NCI-H1694 treated with DMSO at 0.1 percent for 48 hours (cell line): ENCODE measurements around the gene OLAH.
"Not testable (repeated sequence)": the region's sequence is repeated elsewhere in the genome, so short reads cannot be mapped to it uniquely, and the experiment has no call there.

ENCODE experiments used
- DNase-seq: peaks from one replicate; lab custom pipeline; 2025; lab: John Stamatoyannopoulos, UW

The OLAH gene

DNA sequence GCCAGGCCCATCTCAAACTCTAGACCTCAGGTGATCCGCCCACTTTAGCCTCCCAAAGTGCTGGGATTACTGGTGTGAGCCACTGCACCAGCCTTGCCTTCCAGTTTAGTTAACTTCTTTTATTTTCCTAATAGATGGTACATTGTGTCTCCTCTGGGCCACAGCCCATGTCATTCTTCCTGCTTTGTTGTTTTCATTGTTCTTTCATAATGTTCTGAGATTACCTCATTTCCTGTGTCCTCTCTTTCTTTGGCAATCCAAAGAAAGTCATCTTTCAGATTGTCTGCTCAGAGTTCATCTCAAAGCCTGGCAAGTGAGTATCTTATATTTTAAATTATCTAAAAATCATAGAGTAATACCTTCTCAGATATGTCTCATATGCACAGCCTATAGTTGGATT, at the start of gene OLAH:
Gene OLAH (plus strand): TSS at position 270 of the 400 bp plus-strand sequence. CDS start 3,346 bp downstream, outside the sequence.
- no peak for DNase-seq

DNA sequence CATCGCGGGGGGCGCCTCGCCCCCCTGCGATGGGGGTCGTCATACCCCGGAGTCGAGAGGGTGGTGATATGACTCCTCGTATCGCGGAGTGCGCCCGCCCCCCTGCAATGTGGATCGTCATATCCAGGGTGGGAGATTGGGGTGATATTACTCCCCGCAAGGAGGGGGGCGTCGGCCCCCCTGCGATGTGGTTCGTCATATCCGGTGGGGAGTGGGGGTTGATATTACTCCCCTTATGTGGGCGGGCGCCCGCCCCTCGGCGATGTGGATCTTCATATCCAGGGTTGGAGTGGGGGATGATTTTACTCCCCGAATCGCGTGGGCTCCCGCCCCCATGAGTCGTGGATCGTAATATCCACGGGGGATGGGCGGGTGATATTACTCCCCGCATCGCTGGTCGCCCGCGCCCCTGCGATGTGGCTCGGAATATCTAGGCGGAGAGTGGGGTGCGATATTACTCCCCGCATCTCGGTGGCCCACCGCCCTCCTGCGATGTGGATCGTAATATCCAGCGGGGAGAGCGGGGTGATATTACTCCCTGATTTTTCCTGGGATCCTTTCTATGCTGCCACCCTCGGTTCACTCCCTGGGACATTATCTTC, 47.7 kb upstream of the OLAH start:
- no peak for DNase-seq

DNA sequence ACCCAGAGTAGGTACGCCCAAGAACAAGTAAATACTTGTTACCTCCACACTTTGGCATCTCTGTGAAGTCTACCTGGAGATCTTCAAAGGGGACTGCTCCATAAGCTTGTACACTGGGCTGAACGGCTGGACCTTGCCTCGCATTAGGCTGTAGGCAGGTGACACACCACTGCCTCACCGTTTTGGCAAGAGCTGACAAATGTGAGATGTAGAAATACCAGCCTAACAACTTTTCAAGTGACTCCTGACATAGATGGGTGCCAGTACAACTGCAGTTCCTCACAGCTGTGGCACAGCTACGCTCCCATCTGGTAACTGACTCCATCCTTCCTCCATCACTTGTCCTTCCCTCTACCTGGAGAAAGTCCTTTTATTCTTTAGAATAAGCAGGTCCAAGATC, 30.2 kb upstream of the OLAH start:
- not testable (repeated sequence) for DNase-seq

DNA sequence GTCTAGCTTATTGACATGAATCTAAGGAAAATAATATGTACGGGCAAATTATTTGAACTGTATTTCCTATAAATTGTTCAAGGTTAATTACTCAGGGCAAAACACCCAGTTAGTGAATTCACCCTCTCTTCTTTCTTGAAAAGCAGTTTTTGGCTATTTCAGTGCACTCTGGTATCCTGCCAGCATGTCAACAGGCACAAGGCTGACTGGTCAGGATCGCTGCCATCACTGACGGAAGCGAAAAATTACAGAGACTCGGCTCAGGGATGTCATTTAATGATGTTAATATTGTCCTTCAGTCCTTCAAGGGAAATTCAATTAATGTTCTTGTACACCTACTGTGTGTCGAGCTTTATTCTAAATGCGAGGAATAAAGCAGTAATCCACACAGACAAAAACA, 28.3 kb upstream of the OLAH start:
- DNase-seq = no peak

DNA sequence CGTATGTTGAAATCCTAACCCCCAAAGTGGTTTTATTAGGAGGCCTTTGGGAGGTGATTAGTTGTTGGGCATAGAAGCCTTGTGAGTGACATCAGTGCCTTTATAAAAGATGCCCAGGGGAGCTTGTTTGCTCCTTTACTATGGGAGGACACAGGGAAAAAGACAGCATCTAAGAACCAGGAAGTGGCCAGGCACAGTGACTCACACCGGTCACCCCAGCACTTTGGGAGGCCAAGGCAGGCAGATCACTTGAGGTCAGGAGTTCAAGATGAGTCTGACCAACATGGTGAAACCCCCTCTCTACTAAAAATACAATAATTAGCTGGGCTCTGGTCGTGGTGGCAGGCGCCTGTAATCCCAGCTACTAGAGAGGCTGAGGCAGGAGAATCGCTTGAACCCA, 22.8 kb upstream of the OLAH start:
- not testable (repeated sequence) for DNase-seq

DNA sequence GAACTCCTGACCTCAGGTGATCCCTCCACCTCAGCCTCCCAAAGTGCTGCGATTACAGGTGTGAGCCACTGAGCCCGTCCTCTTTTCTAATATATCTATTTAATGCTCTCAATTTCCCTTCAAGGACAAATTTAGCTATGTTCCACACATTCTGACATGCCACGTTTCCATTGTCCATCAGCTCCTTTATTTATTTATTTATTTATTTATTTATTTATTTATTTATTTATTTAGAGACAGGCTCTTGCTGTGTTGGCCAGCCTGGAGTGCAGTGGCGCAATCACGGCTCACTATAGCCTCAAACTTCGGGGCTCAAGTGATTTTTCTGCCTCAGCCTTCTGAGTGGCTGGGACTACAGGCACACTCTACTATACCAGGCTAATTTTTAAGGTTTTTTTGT, 20.7 kb upstream of the OLAH start:
- not testable (repeated sequence) for DNase-seq

DNA sequence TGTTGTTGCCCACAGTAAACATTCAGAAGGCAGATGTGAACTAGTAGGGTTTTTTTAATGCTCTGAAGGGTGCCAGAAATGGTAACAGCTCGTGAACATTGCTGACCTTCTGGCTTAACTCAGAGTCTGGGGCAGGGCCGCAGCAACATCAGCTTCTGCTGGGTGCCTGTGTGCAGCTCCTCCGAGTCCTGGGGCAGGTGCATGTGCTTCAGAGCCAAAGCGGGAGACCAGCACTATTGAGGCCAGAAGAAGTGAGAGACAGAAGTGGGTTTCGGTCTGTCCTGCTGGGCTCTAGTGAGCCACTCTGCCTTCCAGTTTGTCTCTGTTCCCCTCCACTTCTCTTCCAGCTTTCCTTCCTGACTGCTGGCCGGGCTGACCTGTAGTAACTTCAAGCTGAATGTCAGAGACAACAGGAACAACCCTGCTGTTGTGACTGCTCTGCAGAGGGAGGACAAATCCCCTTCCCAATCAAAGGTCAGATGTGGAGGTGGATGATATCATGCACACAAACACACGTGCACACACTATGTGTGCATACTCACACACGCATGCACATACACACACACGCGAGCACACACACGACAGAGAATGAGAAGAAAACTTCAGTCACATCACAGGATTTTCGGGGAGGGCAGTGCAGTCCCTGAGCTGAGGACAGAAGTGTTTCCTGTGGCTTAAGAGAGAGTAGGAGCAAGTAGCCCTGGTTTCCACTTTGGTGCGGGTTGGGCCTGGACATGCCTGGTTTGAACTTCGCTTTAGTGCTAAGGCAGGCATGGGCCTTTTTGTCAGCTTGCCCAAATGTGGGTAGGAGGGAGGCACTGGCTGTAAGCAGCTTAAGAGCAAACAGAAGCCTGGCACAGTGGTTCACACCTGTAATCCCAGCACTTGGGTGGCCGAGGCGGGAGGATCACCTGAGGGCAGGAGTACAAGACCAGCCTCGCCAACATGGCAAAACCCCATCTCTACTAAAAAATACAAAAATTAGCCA, 19.4 kb upstream of the OLAH start:
- DNase-seq = not testable (repeated sequence)

DNA sequence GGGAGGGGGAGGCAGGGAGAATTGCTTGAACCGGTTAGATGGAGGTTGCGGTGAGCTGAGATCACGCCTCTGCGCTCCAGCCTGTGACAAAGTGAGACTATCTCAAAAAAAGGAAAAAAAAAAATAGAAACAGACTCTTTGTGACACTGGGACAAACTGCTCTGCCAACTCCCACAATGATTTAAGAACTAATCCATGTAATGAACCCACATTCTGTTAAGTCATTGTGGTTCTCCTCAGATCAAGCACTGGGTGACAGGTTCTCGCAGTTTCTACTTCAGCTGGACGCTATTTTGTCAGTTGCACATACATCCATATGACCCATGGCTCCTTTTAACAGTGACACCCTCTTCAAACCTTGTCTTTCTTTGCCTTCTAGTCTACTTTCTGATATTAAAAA, 18.7 kb upstream of the OLAH start:
- DNase-seq = not testable (repeated sequence)

DNA sequence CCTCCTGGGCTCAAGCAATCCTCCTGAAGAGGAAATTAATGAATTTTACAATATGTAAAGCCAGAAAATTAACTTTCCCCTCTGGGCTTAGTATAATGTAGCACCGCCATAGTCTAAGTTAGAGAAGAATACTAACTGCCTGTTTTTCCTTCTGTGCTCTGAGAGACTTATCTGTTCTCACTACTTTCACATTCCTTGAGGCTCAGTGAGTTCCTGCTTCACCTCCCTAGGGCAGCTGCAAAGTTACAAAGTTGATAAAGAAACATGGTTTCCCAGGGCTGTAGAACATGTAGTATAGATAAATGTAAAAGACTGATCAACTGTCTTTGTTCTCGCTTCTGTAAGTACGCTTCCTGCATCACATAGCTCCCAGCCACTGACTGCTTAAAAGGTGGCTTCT, 16.0 kb upstream of the OLAH start:
- DNase-seq = no peak

DNA sequence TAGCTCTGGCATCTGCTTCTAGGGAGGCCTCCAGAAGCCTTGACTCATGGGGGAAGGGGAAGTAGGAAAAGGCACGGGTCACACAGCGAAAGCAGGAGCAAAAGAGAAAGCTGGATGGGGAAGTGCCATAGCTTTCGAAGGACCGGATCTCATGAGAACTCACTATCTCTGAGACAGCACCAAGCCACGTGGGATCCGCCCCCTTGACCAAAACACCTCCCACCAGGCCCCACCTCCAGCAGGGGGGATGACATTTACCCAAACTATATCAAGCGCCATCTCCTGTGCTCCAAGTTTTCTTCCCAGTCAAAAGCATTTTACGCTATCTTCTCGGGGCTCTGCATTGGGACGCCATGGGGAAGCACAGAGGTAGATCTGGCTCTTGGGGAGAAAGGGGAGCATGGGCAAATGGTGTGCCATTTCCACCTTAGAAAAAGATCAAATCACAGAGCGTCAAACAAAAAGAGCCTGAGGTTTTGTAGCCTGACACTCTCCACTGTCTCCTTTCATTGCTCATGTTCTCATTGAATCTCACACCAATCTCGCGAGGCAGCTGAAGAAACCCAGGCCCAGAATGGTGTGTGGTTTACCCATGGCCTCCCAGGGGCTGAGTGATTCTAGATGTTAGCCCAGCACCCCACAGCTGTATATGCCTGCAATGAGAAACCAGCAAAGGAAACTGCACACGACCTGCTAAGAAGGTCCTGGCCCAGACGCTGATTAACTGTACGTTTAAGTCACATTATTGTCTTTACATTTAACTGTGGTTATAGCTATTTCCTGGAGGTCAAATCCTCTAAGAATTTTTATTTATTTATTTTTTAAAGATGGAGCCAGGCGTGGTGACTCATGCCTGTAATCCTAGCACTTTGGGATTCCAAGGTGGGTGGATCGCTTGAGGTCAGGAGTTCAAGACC, 8.1 kb upstream of the OLAH start:
- DNase-seq = no peak

DNA sequence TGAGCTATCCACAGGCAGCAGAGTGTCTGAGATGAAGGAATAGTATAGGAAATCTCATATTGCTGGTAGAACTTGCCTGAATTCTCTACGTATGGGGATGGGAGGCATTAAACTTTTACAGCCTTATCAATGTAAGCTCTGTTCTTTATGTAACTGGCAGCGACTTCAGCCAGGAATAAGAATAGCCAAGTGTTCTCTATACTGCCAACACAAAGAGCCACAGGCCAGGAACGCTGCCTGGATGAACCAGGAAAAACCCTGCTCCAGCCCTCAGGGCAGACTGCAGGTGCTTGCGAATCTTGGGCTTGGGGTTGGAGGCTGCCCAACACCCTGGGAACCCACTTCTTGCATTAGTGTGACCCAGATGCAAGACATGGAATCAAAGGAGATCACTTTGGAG, 6.1 kb upstream of the OLAH start:
- no peak for DNase-seq

DNA sequence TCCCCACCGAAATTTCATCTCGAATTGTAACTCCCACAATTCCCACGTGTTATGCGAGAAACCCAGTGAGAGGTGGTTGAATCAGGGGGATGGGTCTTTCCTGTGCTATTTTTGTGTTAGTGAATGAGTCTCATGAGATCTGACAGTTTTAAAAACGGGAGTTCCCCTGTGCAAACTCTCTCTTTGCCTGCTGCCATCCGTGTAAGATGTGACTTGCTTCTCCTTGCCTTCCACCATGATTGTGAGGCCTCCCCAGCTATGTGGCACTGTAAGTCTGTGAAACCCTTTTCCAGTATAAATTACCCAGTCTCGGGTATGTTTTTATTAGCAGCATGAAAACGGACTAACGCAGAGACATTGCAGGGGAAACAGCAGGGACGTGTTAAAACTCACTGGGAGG, 5.3 kb upstream of the OLAH start:
- DNase-seq = no peak

DNA sequence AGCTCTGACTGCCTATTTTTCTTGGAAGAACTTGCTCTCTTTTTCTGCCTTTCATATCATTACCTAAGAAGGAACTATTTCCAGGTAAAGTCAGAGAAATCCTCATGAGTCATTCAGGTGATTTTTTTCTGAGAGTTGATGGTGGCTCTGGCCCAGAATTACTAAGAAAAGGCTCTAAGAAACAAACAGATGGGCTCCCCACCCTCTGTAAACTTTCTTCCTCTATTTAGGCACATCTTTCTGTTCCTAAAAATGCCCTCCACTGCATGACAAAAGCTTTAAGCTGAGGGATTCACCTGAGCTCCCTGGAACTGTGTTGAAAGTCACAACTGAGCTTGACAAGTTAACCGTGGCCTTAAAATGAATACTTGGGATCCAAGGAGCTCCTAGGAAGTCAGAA, 1.6 kb downstream of the OLAH start:
- DNase-seq = no peak

DNA sequence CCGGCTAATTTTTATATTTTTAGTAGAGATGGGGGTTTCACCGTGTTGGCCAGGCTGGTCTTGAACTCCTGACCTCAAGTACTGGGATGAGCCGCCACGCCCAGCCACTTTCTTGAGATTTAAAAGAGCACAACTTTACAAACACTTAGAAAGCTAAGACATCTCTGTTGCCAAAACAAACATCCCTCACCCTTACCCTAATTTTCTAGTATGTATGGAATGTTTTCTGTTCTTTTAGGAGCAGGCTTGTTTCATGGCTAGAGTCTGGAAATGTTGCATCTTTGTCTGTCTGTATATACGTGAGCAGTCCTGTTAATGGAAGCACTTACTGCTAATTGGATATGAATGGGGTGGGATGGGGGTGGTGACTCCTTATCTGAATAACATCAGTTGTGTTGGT, 2.9 kb downstream of the OLAH start:
- DNase-seq = no peak

DNA sequence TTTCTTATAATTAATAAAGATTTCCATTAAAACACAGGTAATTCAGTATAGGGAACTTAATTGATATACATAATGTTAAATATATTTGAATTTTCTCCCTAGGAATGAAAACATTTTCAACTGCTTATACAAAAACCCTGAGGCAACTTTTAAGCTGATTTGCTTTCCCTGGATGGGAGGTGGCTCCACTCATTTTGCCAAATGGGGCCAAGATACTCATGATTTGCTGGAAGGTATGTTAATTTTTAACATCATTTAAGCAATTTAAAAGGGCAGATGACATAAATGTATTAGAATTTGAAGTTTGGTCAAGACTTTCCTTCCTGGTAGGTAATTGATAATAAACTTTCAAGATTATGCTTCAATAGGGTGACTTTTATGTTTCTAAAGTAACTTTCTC, 5.8 kb downstream of the OLAH start:
- DNase-seq = no peak

DNA sequence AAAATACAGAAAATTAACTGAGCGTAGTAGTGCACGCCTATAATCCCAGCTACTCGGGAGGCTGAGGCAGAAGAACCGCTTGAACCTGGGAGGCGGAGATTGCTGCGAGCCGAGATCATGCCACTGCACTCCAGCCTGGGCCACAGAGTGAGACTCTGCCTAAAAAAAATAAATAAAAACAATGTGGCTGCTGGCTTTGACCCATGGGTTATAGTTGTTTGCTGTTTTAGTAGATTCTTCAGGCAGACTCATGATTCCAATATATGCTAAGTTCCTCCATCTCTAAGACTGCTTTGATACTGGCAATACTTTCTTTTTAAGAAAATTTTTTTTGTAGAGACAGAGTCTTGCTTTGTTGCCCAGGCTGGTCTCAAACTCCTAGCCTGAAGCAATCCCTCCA, 8.4 kb downstream of the OLAH start:
- DNase-seq = no peak

DNA sequence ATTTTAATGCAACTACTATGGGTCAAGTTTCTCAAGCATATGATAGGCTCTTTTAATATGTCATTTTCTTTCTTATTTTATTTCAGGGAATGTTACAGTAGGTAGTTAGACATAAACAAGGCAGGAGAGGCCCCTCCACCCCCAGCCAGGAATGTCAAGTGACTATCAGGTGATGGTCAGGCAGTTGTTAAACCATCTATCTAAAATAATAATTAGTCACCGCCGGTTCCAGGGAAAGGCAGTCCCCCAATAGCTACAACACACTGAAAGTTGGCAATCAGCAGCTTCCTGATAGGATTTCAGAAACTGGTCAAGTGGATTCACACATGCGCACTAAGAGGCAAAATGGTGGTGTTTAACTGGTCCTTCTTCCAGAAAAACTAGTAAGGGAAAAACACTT, 9.3 kb downstream of the OLAH start:
- no peak for DNase-seq

DNA sequence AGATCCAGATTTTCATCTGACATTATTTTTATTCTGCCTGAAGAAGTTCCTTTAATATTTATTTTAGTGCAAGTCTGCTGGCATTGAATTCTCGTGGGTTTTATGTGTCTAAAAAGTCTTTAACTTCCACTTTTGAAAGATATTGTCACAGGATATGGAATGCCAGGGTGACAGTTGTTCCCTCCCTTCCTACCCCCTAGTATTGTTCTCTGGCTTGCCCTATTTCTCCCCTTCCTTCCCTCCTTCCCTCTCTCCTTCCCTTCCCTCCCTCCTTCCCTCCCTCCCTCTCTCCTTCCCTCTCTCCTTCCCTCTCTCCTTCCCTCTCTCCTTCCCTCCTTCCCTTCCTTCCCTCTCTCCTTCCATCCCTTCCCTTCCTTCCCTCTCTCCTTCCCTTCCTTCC, 14.9 kb downstream of the OLAH start:
- DNase-seq = no peak

DNA sequence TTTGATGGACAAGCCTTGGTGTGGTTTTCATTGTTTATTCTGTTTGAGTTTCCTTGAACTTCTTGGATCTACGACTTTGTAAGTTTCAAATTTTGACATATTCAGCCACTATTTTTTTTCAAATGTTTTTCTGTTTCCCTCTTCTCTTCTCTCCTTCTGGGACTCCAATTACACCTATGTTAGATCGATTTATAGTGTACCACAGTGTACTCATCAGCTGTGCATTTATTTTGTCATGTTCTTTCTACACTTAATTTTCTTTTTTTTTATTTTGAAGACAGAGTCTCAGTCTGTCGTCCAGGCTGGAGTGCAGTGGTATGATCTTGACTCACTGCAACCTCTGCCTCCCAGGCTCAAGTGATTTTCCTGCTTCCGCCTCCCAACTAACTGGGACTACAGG, 16.2 kb downstream of the OLAH start:
- DNase-seq = no peak

DNA sequence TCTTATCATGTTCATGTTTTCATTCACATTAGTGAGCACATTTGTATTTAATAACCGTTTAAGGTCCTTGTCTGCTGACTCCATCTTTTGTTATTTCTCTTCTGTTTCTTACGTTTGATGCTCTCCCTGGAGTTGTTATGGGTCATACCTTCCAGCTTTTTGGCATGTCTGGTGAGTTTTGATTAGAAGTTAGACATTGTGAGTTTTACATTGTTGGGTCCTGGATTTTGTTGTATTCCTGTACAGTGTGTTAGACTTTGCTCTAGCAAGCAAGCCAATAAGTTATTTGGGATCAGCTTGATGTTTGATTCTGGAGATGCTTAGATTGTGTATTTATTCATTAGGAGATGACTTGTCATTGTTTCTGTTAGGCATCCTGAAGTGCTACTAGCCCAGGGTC, 16.9 kb downstream of the OLAH start:
- no peak for DNase-seq

DNA sequence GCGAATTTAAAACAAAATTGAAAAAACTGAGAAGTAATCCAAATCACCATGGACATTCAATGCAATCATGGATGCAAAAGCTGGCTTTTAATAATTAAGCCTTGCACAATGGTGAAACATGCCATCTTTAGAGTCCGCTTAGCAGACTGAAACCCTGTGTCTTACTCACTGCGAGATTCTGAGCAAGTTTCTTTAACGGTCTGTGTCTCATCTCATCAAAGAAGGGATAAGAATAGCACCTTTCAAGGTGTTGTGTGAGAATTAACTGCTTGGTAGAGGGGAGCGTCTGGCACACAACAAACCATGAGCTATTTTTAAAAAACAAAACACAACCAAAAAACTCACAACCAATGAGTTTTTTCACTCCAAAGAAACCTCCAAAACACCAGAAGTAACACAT, 23.4 kb downstream of the OLAH start:
- no peak for DNase-seq

DNA sequence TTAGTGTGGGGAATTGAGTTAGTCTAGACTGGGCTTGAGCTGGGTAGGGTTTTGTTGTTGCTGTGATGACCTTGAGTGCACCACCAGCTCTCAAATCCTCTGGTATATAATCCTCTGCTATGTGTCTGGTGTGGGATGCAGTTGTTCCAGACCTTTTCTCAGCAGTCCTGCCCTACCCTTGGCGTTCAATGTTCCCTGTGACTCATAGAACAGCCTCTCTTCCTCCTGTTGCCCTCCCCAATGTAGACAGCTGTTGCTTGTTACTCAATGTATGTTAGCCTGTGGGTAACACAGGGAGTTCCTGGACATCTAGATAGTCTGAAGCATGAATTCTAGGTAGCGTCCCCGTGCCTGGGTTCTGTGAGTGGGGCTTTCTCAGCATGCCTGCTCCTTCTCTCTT, 25.1 kb downstream of the OLAH start:
- no peak for DNase-seq
